ENCODE data around the gene PCOLCE2. TPM values are rescaled to one million over a fixed set of nuclear protein-coding genes. Genes with fewer than 3 reads are reported as not detected.

PCOLCE2 gene
- total RNA-seq, 1 experiment from 2014 or later, result 13.5 TPM

- TF ChIP-seq NR1H2 (CRISPR knock-in tag; IDR thresholded peaks at IDR 0.05), result no peak
- TF ChIP-seq IRF1 (CRISPR knock-in tag; IDR thresholded peaks at IDR 0.05), result no peak
These were observed 39.7 kb downstream of the PCOLCE2 start (continued) for GRCh38 chr3:142849148-142849547.

GRCh38 chr3:142846779-142847577, 41.9 kb downstream of the PCOLCE2 start:
- DNase-seq (ENCODE audit: low spot score) (no peak), ATAC-seq (no peak)
- TF ChIP-seq USF1 (CRISPR knock-in tag; IDR thresholded peaks at IDR 0.05), result no peak
- TF ChIP-seq GABPB1 (CRISPR knock-in tag; IDR thresholded peaks at IDR 0.05), result peak; percentile 65; the same call in 1 of the 2 replicates
- H3K27me3 Mint-ChIP-seq (ENCODE audit: low read depth), result no peaks in the 10 kb centered on the region
- peaks cover 5% of the 10 kb centered on the region; the same call in 1 of the 2 replicates for H3K9me3 Mint-ChIP-seq
- peaks cover 13% of the 10 kb centered on the region for H3K36me3 Mint-ChIP-seq
- no peak overlapping the region for H3K27ac Mint-ChIP-seq
- POLR2A ChIA-PET, result no interaction called here
- no peak overlapping the region for H3K4me3 Mint-ChIP-seq
- H3K4me1 Mint-ChIP-seq, result peaks cover 5% of the 10 kb centered on the region
- CTCF ChIA-PET, result interaction anchor here (1.0 to 1.3 kb wide), 2 partner anchors 10 to 18 kb away, joined by 5 read pairs; no protein-coding TSS in a partner anchor

GRCh38 chr3:142844339-142844977, 44.4 kb downstream of the PCOLCE2 start:
- H3K9me3 Mint-ChIP-seq, result peaks cover 4% of the 10 kb centered on the region; the same call in 1 of the 2 replicates
- H3K36me3 Mint-ChIP-seq, result peaks cover 12% of the 10 kb centered on the region
- no peak for TF ChIP-seq ZNF281 (CRISPR knock-in tag; IDR thresholded peaks at IDR 0.05)
- TF ChIP-seq CREB1 (CRISPR knock-in tag; IDR thresholded peaks at IDR 0.05), result no peak
- TF ChIP-seq JUN (CRISPR knock-in tag; IDR thresholded peaks at IDR 0.05), result no peak

GRCh38 chr3:142839831-142840230, 49.1 kb downstream of the PCOLCE2 start:
- POLR2A ChIA-PET, result no interaction called here
- CTCF ChIA-PET, result interaction anchor here (0.7 kb wide), 1 partner anchor 11 kb away, joined by 3 read pairs; no protein-coding TSS in a partner anchor
- Mint-ChIP-seq H3K4me1 (peaks cover 5% of the 10 kb centered on the region), H3K36me3 (peaks cover 8% of the 10 kb centered on the region), H3K27me3 (ENCODE audit: low read depth) (no peaks in the 10 kb centered on the region), H3K4me3 (no peak overlapping the region), H3K27ac (no peak overlapping the region), H3K9me3 (peaks cover 8% of the 10 kb centered on the region)
- TF ChIP-seq ATF2 (CRISPR knock-in tag; IDR thresholded peaks at IDR 0.05; ENCODE audit: borderline replicate concordance, low read depth) (no peak), E2F5 (CRISPR knock-in tag; IDR thresholded peaks at IDR 0.05) (no peak)
- no peak for ATAC-seq
- no peak for DNase-seq (ENCODE audit: low spot score)

More at GRCh38 chr3:142844339-142844977, 44.4 kb downstream of the PCOLCE2 start:
- POLR2A ChIA-PET, result no interaction called here
- CTCF ChIA-PET, result interaction anchor here (1.0 to 1.7 kb wide), 3 partner anchors 13 to 61 kb away, joined by 3 to 12 read pairs (median 7); no protein-coding TSS in a partner anchor
- Mint-ChIP-seq H3K27me3 (ENCODE audit: low read depth) (no peaks in the 10 kb centered on the region), H3K27ac (no peak overlapping the region), H3K4me3 (no peak overlapping the region), H3K4me1 (peaks cover 5% of the 10 kb centered on the region)
- peak; percentile 72 for ATAC-seq
- DNase-seq (ENCODE audit: low spot score), result no peak
